Measurements from ENCODE around the gene DNLZ.

- TF ChIP-seq MYNN (tag by site-specific recombination; IDR thresholded peaks at IDR 0.05; ENCODE audit: borderline replicate concordance): no peak
- TF ChIP-seq ZNF16 (tag by site-specific recombination; IDR thresholded peaks at IDR 0.05; ENCODE audit: low read depth): no peak
- TF ChIP-seq ZNF610 (tag by site-specific recombination; IDR thresholded peaks at IDR 0.05; ENCODE audit: borderline replicate concordance): no peak
- TF ChIP-seq MEIS1 (CRISPR knock-in tag; IDR thresholded peaks at IDR 0.05; ENCODE audit: borderline replicate concordance): no peak
- TF ChIP-seq ZNF501 (tag by site-specific recombination; IDR thresholded peaks at IDR 0.05): no peak
- TF ChIP-seq REST (tag by site-specific recombination; IDR thresholded peaks at IDR 0.05): no peak
- TF ChIP-seq TSHZ1 (tag by site-specific recombination; IDR thresholded peaks at IDR 0.05; ENCODE audit: borderline replicate concordance): no peak
- TF ChIP-seq ZBTB49 (tag by site-specific recombination; IDR thresholded peaks at IDR 0.05; ENCODE audit: low read depth): no peak
- TF ChIP-seq CTCF (tag by site-specific recombination; IDR thresholded peaks at IDR 0.05): no peak
- no peak for TF ChIP-seq GLI4 (tag by site-specific recombination; IDR thresholded peaks at IDR 0.05)
- TF ChIP-seq ZBTB1 (tag by site-specific recombination; IDR thresholded peaks at IDR 0.05): no peak
- no peak for TF ChIP-seq ZNF560 (tag by site-specific recombination; IDR thresholded peaks at IDR 0.05; ENCODE audit: borderline replicate concordance)
Measured at GRCh38 chr9:136348691-136349090, 14.9 kb downstream of the DNLZ start.
